UCSD-AML1 (cell line): ENCODE results near the gene FKBP1A.

Experiments
- DNase-seq: peaks from one replicate; lab custom pipeline; 2025; ENCODE audit not compliant: unreplicated experiment; lab: John Stamatoyannopoulos, UW

FKBP1A gene

GRCh38 chr20:1388741-1389483 lies 3.9 kb downstream of the FKBP1A start:
- no peak for DNase-seq

DNA sequence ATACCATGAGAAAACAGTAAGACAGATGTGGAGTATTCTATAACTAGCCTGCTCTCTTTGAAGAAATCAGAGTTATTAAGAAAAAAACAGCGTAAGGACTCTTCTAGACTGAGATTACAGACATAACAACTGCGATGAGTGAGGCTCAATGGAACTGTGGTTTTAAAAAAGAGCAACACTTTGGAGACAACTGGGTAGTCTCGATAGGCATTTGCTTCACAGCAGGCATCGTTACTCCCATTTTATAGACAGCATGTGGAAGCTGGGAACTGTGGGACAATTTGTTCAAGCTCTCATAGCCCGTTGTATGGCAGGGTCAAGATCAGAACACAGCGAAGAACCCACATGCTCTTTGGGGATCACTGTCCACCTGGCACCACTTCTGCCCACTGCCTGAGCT lies 4.6 kb downstream of the FKBP1A start:
- DNase-seq: no peak

DNA sequence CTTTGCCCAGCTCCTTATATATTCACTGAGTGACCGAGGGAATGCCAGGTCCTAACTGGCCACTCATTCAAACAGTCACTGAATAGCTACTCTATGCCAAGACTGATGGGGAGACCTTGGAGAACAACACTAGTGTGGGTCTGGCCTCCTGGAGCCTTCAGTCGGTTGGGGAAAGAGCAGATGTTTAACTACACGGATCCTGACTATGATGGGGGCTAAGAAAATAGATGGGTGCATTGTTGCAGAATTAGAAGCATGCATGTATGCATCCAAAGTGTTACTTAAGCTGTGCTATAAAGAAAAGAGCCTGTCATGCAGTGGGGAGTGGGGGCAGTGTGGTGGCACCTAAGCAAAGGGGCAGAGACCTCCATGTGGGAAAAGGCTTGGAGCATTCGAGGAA lies 6.5 kb downstream of the FKBP1A start:
- no peak for DNase-seq

DNA sequence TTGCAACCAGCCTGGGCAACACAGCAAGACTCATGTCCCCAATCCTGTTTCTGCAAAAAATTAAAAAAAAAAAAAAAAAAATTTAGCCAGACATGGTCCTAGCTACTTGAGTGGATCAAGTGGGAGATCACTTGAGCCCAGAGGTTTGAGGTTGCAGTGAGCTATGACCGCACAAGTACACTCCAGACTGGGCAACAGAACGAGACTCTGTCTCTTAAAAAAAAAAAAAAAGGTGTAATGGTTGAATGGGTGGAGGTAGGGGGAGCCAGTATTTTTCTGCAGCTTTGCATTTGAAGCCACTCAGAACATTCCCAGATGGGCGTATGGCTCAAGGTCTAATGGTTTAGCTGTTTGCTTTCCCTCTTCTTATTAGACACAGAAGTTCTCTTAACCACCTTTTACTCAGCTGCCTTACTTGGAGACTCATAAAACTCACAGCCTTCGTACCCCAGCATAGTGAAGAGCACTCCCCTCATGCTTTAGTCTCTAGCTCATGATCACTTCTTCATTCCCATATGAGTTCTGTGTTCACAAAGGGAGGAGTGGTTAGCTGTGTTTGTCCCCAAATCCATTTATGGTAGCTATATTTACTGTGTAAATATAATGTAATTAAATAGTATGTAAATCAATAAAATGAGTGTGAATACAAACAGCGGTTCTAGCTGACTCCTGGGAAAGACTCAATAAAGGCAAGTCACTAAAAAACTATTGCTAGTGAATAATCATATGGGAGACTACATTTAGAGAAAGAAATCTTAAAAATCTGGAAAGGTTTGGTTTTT lies 9.0 kb downstream of the FKBP1A start:
- no peak for DNase-seq

DNA sequence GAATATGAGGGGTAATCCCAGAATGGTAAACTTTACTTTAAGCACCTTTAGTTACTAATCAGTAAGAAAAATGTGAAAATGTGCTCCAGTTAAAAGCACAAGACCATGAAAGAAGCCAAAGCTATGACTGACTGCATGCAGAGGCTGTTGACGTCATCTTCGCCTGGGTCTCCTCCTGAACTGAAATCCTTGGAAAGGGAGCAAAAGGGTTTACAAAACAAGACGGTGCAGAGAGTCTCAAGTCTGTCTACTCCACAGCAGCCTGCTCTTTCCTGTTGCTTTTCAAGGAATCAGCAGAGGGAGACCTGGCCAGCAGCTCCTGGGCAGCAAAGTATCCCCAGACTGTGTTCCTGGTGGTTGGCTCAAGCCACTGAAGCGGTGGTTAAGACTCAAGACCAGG lies 10.2 kb downstream of the FKBP1A start:
- DNase-seq: no peak

DNA sequence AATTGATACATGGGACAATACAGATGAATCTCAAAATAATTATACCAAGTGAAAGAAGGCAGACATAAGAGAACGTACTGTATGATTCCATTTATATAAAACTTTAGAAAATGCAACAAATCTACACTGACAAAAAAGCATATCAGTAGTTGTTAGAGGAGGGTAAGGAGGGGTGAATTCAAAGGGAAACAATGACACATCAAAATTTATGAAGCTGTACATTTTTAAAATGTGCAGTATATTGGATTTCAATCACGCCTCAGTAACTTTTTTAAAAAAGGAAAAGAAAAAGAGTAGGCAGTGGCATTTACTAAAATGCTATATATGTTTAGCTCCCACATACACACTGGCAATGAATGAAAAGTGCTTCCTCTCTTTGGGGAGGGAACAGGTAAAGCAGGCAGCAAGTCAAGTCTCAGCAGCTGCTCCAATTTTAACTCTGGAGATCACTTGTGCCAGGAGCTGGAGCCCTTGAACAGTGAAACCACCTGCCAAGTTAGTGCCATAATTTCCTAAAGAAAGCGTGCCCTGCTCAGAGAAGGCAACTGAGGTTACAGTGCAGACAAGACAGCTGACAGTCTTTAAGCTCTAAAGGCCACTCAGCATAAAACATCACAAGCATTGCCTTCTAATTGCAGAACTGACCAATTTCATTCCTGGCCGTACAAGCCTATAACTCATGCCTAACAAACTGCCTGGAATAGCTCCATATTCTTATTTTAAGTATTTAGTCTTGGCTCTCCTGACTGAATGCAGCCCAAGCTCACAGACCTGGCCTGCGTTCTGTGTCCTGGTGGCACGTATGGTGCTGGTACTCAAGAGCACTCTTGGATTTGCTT lies 10.9 kb downstream of the FKBP1A start:
- no peak for DNase-seq

DNA sequence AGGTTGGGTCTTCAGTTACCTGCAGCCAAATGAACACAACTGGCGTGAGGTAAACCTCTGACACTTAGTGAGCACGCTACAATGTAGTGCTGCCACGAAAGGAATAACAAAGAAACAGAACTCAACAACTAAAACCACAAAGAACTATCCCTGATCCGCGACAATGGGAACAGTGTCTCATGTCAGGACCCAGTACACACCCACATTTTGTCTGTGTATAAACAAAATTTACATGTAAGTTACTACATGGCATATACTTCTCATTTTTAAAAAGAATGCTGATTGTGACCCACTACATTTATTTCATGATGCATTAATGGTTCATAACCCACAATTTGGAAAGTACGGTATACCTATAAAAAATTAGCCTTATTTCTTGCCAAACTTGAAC lies 14.1 kb downstream of the FKBP1A start:
- DNase-seq: no peak

DNA sequence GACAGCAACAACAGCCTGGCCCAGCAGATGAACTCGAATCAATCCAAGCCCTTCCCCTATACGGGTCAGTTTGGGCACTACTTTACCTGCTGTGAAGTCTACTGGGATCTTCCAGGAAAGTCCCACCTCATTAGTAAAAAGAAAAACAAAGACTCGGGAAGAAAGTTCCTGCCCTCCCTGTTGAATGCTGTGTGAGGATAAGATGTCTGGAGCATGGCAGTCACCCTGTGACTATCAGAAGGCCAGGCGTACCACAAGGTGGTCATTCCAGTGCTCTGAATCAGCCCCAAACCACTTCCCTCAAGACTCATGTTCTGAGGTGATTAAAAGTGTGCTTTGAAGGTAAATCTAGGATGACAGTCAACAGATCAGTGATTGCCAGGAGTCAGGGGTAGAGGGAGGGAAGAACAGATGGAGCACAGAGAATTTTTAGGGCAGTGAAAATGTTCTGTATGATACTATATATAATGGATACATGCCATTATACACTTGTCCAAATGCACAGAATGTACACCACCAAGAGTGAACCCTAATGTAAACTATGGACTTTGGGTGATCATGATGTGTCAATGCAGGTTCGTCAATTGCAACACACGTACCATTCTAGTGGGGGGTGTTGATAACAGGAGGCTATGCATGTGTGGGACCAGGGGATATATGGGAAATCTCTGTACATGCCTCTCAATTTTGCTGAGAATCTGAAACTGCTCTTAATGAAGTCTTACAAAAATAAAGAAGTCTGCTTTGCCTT lies 14.7 kb downstream of the FKBP1A start:
- DNase-seq: no peak

DNA sequence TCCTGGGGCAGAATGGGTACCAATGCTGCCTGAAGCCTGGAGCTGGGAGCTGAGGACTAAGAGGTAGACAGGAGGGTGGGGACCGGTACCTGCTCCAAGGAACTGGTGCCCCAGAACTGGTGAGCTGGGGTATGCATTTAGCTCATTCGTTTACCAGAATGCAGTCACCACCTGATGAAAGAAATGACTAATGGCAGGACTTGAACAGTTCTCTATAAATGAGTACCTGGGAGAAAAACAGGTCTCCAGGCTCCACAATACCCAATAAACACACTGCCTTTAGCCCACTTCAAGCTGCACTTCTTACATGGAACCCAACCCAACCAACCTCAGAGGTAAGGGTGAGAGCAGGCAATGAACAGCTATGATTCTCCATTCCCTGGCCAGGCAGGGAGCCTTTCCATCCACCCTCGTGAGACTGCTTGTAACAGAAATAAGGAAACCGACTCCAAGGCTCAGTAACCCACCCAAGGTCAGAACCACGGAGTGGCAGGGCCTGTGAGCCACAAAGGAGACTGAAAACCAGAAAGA lies 15.4 kb downstream of the FKBP1A start:
- DNase-seq: no peak

DNA sequence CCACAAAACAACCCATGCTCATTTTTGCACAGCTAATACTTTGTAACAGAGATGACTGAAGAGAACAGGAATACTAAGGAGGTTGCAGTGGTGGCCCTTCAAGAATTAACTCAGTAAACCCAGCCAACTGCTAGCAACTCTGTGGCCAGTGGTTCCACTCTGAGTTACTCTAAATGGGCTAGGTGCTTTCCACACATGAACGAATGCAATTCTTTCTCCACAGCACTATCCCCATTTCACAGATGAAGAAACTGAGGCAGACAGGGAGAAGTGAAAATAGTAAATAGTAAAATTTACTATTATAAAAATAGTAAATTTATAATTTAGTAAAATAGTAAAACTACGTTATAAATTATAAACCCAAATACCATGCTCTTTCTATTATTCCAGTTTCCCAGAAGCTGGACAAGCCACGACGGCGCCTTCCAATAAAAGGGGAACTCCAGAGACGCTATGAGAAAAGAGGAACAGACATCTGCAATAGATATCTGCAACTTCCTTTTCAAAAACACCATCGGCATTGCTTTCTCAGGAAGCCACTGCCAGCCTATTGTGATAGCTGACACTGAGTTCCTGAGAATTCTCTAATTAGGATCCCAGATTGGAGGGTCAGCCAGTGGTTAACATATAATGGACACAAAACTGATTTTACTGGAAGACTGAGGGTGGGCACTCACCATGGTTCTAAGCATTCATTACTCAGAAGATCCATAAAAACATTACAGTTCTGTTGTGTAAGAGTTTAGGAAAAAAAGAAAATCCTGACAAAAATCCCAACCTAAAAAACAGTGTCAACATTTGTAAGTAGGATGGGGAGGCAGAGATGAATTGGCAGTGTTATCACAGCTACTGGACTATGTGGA lies 16.2 kb downstream of the FKBP1A start:
- DNase-seq: no peak

GRCh38 chr20:1376007-1376406 lies 16.8 kb downstream of the FKBP1A start:
- no peak for DNase-seq

DNA sequence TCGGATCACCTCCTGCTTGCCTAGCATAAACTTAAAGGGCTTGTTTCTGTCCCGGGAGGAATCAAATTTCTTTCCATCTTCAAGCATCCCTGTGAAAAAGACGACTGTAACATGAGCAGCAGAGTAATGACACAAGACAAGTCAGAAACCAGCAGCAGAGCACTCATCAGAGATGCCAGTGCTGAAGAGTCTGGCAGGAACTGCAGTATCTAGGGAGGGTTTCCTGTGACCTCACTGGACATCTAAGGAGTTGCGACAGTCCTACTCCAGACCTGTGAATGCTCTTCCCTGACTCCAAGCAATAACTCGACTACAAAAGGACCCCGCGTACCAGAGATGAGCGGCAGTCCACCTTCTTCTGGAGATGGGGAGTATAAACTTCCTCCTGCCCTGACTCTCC lies 17.3 kb downstream of the FKBP1A start:
- no peak for DNase-seq

DNA sequence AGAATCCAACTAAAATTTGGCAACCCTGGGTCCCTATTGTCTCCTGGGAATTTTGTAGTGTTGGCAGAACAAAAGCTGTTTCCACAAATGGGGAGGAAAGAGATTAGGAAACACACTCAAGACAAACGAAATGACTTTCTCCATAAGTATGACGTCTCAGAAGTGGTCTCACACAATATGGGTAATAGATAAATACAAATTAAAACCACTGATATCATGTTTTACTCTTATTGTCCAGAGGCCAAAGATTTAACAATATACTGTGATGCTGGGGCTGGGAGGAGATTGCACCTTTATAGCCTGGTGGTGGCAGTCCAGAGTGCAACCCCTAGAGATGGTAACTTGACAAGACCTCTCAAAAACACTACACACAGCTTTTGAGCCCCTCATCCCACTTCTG lies 18.6 kb downstream of the FKBP1A start:
- DNase-seq: no peak

DNA sequence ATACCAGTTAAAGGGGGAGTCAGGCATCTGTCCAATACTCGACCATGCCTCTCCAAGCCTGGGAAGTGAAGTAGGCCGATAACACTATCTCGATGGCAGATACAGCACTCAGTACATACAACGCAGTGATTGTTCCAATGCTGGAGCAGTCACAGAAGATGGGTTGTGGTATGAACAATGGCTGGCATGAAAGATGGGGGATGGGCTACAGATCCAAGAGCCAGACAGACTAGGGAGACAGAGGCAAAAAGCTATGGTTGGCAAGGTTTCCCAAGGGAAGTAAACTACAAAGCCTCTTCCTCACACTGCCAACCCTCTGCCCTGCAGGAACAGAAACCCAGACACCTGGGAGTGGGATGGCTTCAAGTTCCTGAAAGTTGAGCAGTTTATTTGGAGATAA lies 19.2 kb downstream of the FKBP1A start:
- DNase-seq: no peak

GRCh38 chr20:1373036-1373435 lies 19.8 kb downstream of the FKBP1A start:
- no peak for DNase-seq

DNA sequence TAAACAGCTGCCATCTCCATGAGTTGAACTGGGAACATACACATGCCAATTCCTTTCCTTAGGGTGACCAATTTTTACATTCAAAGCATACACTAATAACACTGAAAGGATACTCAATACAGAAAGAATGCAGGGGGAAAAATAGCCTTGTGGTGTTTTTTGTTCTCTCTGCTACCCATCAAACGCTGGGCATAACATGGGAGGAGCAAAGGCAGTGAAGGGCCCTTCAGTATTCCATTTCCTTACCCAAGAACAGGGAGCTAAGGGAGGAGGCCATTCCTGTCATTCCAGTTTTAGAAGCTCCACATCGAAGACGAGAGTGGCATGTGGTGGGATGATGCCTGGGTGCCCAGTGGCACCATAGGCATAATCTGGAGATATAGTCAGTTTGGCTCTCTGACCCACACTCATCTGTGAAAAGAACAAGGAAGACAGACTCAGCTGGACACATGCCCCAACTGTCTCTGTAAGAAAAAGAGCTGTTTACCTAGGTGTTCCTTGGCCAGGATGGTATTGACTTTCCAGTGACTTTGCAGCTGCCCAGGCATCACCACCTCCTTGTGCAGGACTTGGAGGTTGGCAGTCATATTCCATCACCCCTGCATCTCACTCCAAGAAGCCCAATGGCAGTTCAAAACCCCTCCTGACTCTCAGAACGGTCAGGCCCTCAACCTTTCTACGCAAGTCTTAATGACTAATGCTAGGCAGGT lies 20.9 kb downstream of the FKBP1A start:
- DNase-seq: no peak

DNA sequence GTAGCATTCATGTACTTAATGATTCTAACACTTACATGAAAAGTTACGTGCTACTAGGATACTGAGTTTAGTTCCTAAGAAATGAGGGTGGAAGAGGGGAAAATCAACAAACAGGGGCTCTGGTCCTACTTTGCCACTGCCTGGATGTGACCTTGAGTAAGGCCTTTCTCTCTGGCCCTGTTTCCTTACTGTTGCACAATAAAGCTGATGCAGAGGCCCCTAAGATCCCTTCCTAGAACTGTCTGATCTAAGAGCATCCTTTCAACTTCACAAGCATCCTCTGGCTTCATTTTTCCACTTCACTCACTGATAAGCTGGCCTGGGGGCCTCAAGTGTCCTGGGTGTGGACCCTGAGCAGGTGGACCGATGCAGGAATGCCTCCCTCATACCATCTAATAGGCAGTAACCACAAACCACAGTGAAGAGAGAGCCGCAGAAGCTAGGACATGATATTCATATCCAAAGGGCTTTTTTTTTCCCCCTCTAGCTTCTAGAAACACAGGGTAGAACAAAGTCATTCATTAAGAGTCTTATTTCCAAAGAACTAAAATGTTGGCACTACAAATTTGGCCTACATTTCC lies 21.6 kb downstream of the FKBP1A start:
- no peak for DNase-seq

- DNase-seq: no peak
Measured at GRCh38 chr20:1370548-1371110, 22.2 kb downstream of the FKBP1A start.

DNA sequence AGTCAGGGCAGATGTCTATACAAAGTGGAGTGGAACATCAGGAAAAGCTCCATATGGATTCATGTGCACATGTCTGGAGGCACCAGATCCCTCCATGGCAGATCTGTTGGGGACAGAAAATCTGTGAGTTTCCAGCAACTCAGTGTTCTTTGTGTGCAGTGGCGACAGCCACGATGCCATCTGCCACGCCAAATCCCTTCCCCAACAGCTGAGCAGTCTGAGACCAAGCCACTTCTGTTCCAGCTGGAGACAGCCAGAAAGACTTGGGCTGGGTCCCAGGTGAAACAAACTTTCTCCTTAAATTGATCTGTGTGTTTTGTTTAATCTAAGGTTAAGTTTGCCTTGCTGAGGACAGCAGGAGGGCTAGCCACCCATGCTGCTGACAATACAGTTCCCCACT lies 22.9 kb downstream of the FKBP1A start:
- no peak for DNase-seq
